H4 (cell line): ENCODE results near the gene SDF2L1. TPM values are rescaled to one million over a fixed set of nuclear protein-coding genes. Genes with fewer than 3 reads are reported as not detected.

Source experiments
- DNase-seq: peaks from one replicate; pipeline ENCODE4 v3.0.0-alpha.2; 2015; ENCODE audit warnings: low spot score
- total RNA-seq: library from RNA; depleted of rRNA; stranded (reverse); fragments of >200 nt; shearing (Covaris generic); gene quantifications from 2 replicates; pipeline ENCODE4 v1.2.3, GENCODE V29; 2014

SDF2L1 gene
- total RNA-seq, 1 experiment from 2014 or later: 33.6 TPM

DNA sequence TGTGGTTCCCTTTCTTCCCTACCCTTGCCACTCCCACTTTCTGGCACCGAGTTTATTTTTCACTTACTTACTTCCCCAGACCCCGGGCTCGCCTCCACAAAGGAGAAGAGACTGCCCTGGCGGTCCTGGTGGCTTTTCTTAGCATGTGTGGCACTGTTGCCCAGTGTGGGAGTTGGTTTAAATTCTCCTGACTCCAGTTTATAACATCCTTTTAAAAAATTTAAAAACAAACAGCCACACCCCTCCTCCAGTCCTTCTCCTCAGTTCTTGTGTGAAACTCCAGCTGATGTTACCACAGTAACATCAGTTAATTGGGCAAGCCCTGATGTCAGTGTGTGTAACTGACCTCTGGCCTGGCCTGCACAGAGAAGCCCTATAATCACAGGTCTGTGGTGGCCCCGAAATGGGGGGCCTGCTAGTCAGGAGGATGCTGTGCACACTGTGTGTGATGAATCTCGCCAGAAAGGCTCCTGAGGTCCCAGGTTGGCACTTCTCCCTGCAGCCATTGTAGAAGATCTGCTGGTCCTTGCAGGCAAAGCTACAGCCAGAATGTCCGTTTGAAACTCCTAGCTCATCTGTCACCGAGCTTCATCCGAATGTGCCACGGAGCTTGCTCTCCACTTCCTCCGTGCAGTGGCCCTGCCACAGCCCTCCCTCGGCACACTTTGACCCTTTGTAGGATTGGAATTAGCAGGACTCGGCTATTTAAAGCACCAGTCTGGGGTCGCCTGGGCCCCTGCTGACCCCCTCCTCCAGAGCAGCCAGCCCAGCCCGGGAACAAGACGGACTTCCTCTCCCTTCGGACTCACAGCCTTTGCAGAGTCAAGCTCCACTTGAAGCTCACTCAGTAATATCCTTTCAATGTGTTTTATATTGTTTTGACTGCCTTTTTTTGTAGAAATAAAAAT, 19.8 kb upstream of the SDF2L1 start:
- no peak for DNase-seq

- DNase-seq: no peak
Observed at GRCh38 chr22:21622919-21623647, 19.0 kb upstream of the SDF2L1 start.

DNA sequence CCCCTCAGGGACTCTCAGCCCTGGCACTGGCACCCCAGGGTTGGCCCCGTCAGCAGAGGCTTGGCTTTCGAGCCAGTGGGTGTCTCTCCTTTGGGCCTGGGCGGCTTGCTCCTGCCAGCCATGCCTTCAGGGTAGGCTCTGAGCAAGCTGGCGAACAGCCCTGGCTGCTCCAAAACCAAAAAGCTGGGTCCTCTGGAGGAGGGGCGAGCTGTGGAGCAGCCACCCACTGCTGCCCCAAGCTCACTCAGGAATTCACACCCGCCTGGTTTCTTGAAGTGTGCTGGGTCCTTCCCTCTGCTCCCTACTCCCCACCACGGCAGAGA, 18.5 kb upstream of the SDF2L1 start:
- DNase-seq: no peak

DNA sequence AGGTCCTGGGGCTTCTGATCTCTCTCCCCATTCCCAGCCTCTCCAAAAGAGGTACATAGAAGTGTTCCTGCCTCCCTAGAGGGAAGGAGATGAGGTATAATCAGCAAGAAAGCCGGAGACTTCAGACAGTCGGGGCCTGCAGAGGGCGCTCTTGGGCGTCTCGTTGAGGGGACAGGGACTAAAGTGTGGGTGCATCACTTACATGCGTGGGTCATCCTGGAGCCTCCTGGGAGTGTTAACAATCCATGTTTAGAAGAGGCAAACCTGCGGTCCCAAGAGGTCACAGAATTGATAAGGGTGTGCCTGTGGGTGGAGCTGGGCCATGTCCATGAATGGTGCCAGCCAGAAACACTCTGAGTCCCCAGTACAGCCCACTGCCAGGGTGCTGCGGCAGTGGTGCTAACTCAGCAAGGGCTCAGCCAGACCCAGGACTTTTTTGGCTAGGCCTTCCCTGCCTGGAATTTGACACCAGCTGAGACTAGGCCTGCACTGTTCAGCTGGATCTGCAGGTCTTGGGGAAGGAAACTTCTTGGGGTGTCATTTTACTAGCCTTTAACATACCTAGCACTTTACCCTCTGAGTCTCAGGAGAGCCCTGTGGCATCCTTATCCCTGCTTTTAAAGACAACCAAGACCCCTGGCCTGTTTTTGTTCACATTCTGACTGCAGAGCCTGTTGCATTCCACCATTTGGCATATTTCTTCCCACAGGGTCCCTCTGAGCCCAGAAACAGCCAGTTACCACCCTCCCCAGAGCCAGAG, 17.8 kb upstream of the SDF2L1 start:
- no peak for DNase-seq

DNA sequence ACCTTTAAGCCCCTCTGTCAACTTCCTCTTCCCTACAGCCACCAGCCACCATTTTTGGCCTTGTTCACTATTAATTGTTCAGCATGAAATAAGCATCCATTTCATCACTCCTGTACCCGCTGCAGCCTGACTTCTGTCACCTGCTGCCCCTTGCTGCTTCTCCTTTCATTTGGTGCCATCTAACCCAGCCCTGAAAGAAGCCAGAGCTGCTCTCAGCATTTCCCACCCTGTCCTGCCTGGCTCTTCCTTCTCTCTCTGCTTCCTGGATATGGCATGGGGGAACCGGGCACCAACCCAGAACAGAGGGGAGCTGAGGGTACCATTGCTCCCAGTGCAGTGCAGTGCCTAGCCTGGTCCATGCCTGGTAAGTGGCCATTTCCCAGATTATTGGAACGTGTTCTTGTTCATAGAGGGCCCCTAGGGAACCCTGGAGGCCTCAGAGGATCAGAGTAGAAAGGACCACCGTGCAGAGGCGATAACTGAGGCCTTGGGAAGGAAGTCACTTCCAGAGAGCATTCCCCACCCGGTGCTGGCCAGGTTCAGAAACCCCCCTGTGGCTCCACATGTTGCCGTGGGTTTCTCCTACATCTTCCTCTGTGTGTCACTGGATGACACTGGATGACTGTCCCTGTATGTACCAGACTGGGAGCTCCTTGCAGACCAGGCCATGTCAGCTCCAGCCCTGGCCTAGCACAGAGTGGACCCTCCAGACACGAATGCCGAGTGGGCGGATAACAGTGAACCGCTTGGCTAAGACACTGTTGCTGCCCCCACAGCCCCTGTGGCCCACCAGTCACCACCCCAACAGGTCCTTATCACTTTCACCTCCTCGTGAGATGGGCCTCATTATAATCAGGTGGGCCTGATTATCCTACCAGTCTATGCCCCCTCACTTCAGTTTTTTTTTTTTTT, 17.0 kb upstream of the SDF2L1 start:
- DNase-seq: no peak

GRCh38 chr22:21626073-21626734, 15.9 kb upstream of the SDF2L1 start:
- no peak for DNase-seq

DNA sequence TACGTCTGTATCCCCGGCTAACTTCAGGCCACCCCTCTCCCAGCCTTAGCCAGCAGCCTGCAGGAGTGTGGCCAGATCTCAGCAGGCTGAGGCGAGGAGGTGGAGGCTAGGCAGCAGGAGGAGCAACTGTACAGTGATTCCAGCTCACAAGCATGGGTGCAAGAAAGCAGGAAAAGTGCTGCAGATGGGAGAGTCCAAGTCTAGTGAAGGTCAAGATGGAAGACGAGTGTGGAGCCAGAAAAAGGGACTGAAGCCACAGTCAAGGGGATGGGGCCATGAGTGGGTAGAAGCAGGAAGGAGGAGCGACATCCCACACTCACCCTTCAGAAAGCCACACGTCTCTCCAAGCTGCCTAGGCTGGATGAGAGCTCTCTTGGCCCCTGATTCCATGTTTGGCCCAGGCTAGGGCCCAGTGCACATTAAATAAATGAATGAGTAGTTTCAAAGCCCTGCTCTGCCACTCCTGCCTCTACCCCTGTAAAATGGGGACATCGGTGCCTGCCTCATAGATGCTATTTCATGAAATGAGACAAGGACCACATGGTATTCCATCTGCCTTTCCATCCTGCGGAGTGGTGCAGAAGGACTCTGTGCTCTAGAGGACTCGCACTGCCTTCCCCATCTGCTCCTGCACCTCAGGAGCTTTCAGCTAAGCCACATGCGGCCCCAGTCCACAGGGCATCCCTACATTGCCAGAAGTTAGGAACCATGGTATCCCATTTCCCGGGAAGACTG, 15.2 kb upstream of the SDF2L1 start:
- DNase-seq: no peak

DNA sequence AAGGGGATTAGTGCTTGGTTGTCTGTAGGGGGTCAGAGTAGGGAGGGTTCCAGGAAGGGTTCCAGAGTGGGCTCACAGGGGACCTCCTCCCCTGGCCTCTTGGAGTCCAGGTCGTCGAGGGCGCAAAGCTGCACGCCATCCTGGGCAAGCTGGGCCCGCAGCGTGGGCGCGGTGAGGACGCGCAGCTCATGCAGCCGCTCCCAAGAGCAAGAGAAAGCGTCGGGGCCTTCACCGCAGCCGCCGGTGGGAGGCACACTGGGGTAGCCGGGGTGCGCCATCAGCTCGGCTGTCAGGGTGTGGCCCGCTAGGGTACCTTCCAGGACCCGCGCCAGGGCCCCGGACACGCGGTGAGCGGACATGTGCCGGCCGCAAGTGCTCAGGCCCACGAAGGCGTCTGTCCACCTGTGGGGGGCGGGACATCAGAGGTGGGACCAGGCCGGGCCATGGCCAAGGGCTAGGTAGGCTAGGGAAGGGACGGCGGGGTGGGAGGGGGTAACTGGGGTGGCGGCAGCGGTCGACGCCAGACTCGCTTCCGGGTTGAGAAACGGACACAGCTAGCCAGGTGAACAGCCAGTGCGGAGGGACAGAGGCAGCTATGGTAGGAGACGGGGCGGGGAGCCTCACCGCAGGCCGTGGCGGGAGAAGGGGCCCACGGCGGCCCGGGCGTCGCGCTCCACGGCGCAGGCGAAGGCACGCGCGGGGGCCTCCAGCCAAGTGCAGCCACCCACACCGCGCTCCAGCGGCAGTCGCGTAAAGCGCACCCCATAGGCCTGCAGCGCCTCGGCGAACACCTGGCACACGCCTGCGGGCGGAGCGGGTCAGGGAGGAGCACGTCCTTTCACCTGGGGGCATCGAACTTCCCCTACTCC, 13.5 kb upstream of the SDF2L1 start:
- DNase-seq: no peak

GRCh38 chr22:21629255-21630149, 12.6 kb upstream of the SDF2L1 start, which contains the start of gene YDJC:
TSS of gene YDJC (minus strand) at chr22:21630022. CDS start at chr22:21630014, 8 bp downstream.
- DNase-seq: peak; percentile 86

DNA sequence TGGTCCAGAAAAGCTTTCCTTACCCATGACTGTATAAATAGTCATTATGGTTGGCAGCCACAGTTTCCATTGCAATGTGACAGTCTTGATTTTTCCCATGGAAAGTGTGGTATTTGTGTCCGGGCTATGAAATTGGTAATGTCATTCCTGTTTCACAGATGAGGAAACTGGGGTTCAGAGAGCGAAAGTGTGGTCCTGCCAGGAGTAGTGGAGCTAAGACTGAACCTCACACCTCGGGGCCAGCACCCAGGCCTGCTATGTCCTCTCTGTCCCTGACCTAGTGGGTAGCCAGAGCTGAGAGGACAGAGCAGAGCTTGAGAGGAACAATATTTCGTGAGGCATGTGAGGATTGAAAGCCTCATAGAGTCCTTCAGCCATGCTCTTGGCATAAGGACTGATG, 11.1 kb upstream of the SDF2L1 start:
- DNase-seq: no peak

DNA sequence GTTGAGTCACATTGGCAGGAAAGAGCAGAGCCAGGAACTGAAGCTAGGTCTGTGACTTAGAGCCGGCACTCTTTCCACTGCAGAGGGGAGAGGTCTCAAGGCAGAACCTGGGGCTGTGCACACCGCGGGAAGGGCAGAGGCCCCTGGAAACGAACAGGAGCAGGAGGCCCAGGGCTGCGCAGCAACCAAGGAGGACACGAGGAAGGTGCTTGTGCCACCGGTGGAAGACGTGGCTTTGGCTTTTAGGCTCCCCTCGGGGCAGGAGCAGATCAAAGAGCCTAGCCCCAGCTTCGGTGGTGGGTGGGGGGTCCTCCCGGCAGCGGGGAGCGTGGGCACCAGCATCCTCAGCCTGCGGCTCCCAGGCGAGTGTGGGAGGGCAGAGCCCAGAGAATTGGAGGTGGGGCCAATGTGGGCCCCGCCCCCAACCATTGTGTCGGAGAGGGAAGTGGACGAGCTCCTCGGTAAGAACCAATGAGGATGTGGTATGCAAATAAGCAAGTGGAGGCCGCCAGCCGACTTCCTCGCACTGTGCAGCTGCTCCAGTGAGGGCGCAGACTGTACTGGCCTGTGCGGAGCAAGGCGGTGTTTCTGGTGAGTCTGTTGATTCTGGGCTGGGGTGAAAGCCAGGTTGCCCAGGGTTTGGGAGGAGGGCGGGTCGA, 9.7 kb upstream of the SDF2L1 start, which contains the start of gene CCDC116:
Gene CCDC116 (plus strand): TSS at position 524 of the 659 bp plus-strand sequence. CDS start 422 bp downstream, outside the sequence.
- no peak for DNase-seq

GRCh38 chr22:21632931-21633330, 9.2 kb upstream of the SDF2L1 start:
- DNase-seq: no peak

DNA sequence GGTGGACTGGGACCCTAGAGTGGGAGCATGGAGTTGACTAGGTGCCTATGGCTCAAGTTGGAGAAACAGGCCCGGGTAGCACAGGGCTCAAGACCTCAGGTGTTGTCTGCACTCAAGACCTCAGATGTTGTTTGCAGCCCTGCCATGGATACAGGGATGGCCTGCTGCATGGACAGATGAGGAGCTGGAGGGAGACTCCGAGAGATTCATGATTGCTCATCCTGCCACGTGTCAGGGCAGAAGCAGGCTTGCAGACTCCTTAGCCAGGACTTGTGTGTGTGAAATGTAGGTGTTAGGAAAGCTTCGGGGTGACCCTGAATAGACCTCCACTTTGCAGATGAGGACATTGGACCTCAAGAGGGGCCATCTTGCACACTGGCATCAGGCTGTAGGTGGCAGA, 8.6 kb upstream of the SDF2L1 start:
- no peak for DNase-seq

DNA sequence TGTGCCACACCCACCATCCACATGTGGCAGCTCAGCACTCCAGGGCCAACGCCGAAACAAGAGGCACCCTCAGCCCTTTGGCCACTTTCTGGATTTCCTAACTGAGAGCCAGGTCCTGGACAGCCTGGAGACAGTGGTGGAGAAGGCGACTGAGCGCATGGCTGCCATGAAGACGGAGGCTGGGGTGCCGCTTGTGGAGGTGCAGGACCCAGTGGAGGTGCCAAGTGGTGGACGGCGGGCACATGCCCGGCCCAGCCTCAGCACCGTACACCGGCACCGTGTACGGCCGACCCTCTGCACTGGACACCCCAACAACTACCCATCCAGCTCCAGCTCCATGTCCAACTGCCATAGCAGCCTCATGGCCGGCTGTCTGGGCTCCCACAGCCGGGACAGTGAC, 8.0 kb upstream of the SDF2L1 start:
- no peak for DNase-seq

GRCh38 chr22:21634844-21635243, 7.3 kb upstream of the SDF2L1 start:
- DNase-seq: no peak

- no peak for DNase-seq
Observed at GRCh38 chr22:21635771-21636510, 6.2 kb upstream of the SDF2L1 start.
